Stimulated activated CD4-positive, alpha-beta T cell treated with anti-CD3 and anti-CD28 coated beads, Interleukin-2, amount 100 ng/mL, for 48 hours (primary cell): ENCODE data around the gene TAP2.
"Not testable (repeated sequence)": the region's sequence is repeated elsewhere in the genome, so short reads cannot be mapped to it uniquely, and the experiment has no call there.

Source experiments
- DNase-seq, 2 donors: peaks; one replicate each; pipeline ENCODE4 v3.0.0-alpha.2; 2020

Gene TAP2

DNA sequence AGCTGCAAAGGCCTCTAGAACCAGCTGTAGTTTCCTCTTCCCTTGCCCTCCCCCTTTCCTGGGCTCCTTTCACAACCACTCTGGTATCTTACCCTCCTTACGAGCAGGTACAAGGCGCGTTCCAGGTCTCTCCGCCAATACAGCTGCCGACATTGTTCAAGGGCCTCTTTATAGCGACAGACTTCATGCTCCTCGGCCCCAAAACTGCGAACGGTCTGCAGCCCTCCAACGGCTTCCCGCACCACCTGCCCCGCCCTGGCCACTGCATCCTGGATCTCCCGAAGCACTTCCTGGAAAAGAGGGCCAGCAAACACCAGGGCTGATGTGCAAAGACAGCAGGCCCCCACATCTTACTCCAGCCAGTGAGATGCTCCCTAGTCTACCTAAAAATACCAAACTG is 6.0 kb downstream of the TAP2 start:
- no peak for DNase-seq

DNA sequence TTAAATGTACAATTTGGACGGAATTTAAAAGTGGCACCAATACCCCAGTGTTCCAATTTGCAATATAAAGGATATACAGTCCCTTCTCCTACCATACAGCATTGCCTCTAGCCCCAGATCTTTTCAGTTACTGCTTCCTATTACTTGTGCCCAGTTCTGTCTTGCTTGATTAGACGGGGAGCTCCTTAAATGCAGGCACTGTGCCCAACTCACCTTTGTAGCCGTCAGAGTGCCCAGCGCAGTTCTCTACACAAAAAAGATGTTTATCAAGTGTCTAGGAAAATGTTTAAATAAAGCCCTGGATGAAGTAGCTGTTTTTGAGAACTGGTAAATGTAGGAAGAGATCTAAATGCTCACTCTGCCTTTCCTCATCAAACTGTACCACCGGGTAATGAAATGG is 7.6 kb downstream of the TAP2 start:
- no peak for DNase-seq

DNA sequence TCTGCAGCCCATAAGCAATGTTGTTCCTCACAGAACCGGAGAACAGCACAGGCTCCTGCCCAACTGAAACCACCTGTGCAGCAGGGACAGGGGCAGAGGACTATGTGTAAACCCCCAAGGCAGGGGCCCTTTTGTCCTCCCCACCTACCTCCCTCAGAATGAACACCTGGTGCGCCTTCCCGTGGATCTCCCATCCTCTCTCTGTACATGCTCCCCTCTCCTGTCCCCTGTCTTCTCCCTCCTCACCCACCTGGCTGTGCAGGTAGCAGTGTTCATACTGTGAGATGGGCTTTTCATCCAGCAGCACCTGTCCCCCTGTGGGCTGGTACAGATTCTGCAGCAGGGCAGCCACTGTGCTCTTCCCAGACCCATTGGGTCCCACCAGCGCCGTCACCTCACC is 8.5 kb downstream of the TAP2 start:
- no peak for DNase-seq

DNA sequence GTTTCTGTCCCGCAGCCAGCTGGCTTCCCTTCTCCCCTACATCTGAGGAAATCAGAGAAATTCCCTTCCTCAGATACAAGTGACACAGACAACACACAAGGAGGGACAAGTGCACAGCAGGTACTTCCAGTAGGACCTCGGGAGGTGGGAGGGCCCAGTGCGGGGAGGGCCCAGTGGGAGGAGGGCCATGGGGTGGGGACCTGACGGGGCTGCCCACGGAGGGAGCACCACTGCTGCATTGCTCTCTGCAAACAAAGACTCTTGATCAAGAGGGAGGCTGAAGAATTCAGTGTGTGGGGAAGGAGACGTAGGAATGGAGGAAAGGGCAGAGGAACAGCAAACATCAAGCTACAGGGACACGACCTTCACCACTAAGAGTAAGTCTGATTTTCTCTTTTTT is 9.0 kb downstream of the TAP2 start:
- no peak for DNase-seq

DNA sequence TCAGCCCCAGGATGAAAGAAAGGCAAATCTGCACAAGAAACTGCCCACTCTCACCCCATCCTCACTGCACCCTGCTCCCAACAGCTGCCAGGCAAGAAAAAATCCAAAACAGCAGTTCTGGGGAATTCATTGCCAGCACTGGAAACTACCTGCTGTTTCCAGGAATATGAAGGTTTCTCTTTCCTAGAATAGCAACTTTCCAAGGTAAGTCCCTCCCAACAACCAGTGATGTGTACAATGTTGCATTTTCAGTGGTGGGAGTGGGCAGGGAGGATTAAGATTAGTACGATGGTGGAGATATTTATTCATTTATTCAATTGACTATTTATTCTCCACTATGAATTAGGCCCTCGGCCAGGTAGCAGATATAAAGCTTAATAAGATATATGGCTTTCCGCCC is 11.5 kb downstream of the TAP2 start:
- no peak for DNase-seq

DNA sequence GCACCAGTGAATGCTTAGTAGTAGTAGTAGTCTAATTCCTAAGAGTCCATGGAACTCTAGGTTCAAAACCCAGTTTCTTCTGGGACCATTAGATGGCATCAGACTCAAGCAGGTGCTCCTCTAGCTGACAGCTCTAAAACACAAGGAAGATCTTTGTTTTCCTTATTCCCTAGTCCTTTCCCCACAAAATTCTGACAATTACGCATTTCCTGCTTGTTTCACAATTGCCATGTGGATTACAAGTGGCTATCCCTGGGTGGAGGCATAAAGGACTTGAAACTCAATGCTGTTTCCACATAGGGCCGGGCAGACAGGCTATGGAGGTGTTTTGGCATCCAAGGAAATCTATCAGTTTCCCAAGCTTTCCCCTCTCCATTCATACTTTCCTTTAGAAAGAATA is 12.6 kb downstream of the TAP2 start:
- DNase-seq: no peak

DNA sequence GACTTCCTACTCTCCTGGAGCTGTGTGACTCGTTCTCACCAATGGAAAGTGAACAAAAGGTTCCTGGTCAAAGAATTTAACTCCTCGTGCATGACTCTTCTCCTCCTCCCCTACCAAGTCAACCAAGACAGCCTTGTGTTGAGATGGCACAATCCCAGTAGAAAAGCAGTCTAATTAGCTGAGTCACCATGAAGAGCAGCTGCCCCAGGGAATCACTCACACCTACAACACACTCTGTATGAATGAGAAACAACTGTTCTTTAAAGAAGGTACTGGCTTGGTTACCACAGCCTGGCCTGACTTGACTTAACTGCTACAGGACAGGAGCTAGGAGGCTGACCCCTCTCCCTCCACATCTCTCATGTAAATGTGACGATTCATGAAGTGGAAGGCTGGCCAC is 18.8 kb downstream of the TAP2 start:
- no peak for DNase-seq

DNA sequence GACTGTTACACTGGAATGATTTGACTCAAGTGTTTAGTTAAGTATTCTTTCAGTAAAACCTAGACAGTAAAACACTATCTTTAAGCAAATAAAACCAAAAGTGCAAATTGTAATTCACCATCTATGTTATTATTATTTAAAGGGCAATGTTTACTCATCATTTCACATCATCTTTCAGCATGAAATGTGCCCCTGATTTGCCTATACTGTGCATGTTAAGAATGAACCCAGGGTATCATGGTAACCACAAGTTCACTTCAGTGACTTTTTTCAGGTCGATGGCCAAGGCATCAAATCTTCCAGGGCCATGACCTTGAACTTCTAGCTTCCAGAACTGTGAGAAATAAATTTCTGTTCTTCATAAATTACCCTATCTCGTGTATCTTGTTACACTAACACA is 19.7 kb downstream of the TAP2 start:
- DNase-seq: no peak

DNA sequence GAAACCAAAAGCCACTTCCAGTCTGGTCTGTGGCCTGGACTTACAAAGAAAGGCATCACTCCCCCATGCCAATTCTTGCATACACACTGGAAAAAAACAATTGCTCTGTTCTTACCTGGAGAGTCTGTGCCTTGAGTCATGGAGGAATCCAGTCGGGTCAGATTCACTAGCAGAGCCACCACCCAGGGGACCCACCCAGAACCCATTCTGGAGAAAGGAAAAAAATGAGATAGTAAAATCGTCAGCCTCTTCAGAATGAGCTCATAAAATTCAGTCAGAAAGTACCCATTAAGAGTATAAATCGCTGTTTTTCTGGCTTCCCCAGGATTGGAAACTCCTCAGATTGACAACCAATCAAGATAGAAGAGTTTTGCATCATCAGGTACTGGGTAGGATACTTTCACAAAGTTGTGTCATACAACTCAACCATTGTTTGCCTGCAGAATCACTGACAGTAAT is 21.8 kb downstream of the TAP2 start, which contains the start of gene HLA-DOB:
HLA-DOB (minus strand) TSS at position 257 of the 459 bp plus-strand sequence; CDS start at position 206, 51 bp downstream.
- DNase-seq: no peak

DNA sequence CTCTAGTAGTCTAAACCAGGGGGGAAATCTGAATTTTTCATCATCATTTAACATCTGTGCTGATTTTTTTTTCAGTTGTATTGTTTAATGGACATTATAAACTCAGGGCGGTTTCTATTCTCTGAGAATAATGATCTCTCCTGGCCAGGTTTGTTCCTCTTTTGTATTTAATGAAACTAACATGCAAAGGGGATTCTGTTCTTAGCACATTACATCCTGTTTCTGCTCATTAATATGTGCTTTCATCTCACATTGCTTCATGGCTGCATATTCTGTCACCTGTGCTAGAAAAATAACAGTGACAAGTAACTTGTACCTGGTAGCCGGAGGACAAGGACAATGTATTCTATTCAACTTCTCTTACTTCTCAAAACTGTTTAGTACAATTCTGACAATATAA is 22.5 kb downstream of the TAP2 start:
- DNase-seq: no peak

DNA sequence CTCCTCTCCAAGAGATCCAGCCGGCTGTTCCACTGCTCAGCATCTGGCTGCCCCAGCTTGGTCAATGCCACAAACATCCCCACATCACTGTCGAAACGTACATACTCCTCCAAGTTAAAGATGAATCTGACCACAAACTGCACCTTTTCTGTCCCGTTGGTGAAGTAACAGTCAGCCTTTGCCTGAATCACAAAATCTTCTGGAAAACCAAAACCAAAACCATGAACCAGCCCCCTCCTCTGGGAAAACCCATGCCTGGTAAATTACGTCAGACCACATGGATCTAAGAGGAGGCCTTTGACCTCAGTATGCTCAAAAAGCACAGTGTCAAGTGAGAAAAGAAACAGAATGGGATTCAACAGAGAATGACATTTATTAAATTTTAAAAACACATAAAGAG is 23.4 kb downstream of the TAP2 start:
- DNase-seq: no peak

DNA sequence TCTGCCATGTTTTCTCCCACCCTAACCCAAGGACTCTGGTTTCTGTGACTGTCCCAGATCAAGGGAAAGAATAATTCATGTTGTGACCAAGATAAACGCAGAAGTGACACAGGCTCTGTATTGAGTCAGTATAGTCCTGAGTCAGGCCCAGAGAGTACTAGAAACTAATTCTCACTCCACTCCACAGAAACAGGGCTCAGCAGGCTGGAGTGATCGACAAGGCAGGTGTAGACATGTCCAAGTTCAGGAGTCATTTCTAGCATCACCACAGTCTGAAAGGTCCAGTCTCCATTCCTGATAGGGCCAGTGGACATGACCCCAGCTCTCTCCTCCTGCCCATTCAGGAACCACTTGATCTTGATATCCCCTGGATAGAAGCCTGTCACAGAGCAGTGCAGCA is 24.4 kb downstream of the TAP2 start:
- no peak for DNase-seq

DNA sequence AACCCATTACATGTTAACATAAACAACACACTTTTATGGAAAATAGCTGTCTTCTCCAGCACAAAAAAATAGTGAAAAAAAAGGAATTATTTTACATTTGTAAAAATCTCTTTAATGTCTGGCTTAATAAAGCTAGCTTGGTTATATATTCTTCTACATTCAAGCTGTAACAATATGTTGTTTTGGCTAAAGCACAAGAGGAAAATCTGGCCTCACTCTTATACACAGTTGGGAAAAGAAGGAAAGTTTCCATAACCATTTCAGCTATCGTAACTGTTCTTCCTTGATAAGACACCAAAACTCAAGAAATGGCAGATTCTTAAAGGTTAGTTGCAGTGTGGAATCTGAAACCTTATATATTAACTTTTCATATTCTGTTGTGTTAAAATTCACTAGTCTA is 29.4 kb downstream of the TAP2 start:
- no peak for DNase-seq

DNA sequence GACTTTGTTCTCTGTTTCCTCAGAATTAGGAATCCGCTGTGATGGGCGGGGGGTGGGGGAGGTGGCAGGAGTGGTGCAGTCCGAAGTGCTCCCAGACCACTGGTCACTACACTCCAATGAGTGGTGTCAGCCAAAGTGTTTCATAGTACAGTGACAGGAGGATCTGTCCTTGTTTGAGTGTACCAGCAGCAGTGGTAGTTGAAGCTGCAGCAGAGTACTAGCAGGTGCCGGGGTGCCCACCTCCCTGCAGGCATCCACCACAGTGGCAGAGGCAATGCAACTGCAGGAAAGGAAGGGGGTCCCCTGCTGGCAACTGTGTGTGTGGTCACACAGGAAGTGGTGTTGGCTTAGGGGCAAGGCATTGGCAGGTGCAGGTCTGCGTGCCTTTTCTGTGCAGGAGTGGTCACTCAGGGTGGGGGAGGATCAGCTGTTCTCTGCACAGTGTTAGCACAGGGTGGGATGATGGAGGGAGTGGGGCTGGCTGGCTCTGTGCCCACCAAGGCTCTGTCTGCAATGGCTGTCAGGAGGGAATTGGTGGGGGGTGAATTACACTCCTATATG is 31.4 kb downstream of the TAP2 start:
- DNase-seq: no peak

DNA sequence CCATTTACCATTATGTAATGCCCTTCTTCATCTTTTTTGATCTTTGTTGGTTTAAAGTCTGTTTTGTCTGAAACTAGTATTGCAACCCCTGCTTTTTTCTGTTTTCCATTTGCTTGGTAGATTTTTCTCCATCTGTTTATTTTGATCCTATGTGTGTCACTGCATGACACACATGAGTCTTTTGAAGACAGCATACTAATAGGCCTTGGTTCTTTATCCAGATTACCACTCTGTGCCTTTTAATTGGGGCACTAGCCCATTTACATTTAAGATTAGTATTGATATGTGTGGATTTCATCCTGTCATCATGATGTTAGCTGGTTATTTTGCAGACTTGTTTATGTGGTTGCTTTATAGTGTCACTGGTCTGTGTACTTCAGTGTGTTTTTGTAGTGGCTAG is 33.1 kb downstream of the TAP2 start:
- not testable (repeated sequence) for DNase-seq

DNA sequence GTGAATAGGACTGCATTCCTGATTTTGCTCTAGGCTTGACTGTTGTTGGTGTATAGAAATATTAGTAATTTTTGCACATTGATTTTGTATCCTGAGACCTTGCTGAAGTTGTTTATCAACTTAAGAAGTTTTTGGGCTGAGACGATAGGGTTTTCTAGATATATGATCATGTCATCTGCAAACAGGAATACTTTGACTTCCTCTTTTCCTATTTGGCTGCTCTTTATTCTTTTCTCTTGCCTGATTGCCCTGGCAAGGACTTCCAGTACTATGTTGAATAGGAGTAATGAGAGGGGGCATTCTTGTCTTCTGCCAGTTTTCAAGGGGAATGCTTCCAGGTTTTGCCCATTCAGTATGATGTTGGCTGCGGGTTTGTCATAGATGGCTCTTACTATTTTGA is 35.1 kb downstream of the TAP2 start:
- DNase-seq: no peak

DNA sequence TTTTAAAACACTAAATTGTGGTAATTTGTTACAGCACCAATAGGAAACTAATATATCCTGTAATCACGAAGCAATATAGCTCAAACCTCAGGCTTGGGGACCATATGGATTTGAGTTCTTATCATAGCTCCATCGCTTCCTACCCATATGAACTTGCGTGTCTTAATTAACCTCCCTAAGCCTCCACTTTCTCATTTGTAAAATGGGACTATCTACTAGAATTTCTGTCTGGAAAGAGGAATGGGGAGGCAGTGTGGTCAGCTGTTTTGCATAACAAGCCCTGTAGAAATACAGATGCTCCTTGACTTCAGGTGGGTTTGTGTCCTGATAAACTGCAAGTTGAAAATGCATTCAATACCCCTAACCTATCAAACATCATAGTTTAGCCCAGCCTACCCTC is 38.8 kb downstream of the TAP2 start:
- DNase-seq: no peak

DNA sequence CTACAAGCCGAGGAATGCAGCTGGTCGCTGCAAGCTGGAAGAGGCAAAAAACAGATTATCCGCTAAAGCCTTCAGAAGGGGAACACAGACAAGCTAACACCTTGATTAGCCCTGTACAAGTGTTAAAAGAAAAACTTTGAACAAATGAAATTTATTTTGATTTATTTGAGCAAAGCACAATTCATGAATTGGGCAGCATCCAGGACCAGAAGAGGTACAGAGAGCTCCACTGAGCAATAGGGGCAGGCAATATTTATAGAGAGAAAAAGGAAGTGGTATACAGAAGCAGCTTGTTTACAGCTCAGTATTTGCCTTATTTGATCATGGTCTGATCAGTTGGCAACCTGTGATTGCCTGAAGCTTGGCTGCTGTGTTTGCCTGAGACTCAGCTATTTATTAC is 39.4 kb downstream of the TAP2 start:
- DNase-seq: no peak

DNA sequence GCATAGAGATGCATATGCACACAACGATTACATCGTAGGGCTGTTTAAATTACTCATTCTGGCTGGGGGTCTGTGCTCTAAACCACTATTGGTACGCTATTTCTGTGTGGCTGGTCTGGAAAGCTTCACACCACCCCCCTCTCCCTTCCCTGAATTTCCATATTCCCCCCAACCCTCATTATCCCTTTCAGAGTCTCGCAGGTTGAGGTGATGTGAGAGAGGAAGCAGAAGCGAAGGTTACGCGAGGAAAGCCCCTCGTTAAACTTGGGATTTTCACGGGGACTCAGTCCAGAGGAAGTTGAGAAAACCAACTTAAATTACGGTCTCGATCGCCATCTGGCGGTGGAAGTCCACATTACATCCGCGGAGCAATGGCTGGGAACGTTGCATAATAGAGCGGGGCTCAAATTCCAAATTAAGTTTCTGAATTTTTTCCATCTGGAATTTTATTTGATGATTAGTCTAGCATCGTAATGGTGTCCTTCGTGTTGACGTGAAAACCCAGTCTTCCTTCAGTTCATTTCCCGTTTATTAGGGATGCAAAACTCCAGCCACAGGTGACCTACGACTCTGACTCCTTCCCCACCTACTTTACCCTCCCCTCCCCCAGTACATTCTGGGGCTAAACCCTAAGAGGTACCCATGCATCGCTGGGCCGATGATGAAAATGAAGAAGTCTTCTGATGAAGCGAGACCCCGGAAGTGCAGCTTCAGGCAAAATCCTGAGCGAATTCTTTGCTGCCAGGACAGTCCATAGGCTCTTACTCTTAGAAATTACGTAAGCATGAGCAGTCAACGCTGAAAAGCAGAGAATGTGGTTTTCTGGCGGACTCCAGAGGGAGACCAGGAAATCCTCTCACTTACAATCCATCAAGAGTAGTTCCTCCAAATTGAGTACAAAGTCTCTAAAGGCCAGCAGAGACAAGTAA is 41.4 kb downstream of the TAP2 start:
- DNase-seq: peak; percentile 80 to 81

DNA sequence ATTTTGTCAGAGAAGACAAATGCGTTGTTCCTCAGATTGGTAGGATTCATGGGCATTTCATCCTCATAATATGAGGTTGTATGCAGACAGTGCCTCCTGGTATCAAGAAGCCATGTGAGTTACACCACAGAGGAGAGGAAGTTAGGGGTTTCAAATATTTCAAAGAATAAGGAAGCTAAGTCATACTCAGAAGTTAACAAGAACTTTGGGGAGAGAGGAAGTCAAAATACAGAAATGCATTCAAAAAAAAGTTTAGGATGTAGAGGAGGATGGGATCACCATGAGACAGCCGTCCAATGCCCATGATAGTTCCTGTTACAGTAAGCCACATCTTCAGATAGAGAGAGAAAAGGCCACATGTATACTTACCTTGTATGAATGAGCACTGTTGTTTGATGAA is 44.0 kb downstream of the TAP2 start:
- DNase-seq: no peak

DNA sequence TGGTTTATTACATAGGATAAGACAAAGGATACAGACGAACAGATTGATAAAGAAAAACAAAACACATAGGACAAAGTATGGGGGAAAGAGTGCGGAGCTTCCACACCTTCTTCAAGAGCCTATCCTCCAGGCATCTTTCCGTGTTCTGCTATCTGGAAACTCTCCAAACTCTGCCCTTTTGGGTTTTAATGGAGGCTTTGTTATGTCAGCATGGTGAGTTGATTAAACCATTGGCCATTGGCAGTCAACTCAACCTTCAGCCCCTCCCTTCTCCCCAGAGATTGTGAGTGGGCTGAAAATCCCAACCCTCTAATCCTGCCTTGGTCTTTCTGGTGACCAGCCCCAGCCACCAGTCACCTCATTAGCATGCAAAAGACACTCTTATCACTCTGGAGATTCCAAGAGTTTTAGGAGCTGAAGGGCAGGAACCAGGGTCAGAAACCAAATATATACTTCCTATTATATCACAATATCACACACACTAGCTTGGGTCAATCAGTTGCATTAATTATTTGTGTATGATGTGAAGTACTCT is 45.6 kb downstream of the TAP2 start:
- no peak for DNase-seq

DNA sequence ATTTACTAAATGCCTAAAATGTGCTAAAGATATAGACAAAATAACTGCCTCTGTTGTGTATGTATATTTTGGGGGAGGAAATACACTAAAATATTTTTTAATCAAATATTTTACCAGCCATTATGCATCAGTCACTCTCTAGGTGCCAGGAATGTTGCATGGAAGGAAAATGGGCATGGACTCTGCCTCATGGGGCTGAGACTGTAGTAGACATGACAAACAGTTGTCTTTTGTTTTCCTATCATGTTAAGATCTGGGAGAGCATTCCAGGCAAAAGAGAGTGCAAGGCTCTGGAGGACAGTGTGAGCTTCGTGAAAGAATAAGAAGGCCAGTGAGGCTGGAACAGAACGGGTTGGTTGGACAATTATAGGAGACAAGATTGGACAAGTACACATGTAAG is 48.2 kb downstream of the TAP2 start:
- DNase-seq: no peak
